Right lung (tissue), 10 donors: ENCODE measurements around the gene UPK1A. TPM values are rescaled to one million over a fixed set of nuclear protein-coding genes. Genes with fewer than 3 reads are reported as not detected.

Experiments
- DNase-seq, 2 donors: peaks; one replicate each; pipeline ENCODE4 v3.0.0-alpha.2; 2013
- long read RNA-seq, 8 donors: transcript quantifications; one replicate each; lab custom pipeline, GENCODE V29; 2026
- polyA plus RNA-seq, 5 donors: library from polyadenylated mRNA; unstranded; fragments of 120-200 nt; gene quantifications; one replicate each; pipeline versions ENCODE4 v1.2.1 to v1.2.3, GENCODE V29; 2013; ENCODE audit warnings: inconsistent platforms in 1 of 5, low replicate concordance in 1 of 5; ENCODE audit not compliant: insufficient read length in 5 of 5, insufficient read depth in 1 of 5

The UPK1A gene
- polyA plus RNA-seq: under 1 TPM in 4 of 5 donors, not detected in 1; 0.18 to 0.40 (median 0.21) TPM
- long read RNA-seq, donor 1: 0 reads
- long read RNA-seq, donor 2: 0 reads
- long read RNA-seq, donor 3: 0 reads
- long read RNA-seq, donor 4: 0 reads
- long read RNA-seq, donor 5: 0 reads
- long read RNA-seq, donor 6: 0 reads
- long read RNA-seq, donor 7: 0 reads
- long read RNA-seq, donor 8: 0 reads

- no peak for DNase-seq
These were observed at the start of gene UPK1A for GRCh38 chr19:35666251-35666913. Gene UPK1A, plus strand, starts transcription at chr19:35666517. Its CDS starts 296 bp downstream, at chr19:35666813.

GRCh38 chr19:35618857-35619256 lies 47.5 kb upstream of the UPK1A start:
- no peak for DNase-seq

- no peak for DNase-seq
These were observed 46.9 kb upstream of the UPK1A start for GRCh38 chr19:35619290-35619923.

DNA sequence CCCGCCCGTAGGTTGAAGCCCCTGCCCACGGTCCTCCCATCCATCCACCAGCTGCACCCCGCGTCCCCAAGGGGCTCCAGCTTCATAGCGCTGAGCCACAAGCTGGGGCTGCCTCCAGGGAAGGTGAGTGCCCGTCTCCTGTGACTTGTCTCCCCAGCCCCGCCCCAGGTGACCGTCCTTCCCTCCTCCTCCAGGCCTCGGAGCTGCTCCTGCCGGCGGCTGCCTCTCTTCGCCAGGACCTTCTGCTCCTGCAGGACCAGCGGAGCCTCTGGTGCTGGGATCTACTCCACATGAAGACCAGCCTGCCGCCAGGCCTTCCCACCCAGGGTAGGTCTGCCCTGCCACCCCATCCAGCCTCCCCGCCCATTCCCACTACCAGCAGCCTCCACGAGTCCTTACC lies 46.3 kb upstream of the UPK1A start:
- DNase-seq: no peak

DNA sequence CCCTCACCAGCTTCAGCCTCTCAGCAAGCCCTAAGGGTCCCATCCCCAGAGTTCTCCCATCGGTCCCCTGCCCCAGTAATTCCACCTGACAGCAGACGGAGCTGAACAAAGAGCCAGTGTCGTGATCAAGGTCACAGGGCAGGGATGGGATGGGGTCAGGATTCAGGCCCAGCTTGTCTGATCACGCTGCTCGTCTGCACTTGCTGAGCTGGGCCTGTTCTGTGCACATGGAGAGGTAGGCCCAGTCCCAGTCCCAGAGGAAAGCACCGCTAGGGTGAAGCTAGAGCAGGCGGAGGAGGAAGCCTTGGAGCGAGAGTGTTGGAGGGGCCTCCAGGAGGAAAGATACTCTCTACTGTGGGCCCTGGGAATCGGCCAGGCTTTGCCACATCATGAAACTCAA lies 44.6 kb upstream of the UPK1A start:
- DNase-seq: no peak

DNA sequence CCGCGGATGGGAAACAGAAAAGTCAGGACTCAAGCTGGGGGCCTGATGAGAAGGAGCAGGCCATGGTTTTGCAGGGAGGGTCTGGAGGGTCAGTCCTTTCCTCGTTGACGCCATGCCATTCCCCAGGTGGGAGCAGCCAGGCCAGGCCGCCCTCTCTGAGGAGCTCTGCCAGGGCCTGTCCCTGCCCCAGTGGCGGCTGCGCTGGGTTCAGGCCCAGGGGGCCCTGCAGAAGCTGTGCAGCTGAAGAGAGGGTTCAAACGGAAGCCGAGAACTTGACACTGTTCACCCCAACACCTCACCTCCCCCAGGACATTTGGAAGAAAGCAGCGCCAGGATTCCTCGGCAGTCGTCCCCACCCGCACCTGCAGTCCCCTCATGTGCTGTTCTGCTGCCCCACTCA lies 43.6 kb upstream of the UPK1A start:
- DNase-seq: no peak

DNA sequence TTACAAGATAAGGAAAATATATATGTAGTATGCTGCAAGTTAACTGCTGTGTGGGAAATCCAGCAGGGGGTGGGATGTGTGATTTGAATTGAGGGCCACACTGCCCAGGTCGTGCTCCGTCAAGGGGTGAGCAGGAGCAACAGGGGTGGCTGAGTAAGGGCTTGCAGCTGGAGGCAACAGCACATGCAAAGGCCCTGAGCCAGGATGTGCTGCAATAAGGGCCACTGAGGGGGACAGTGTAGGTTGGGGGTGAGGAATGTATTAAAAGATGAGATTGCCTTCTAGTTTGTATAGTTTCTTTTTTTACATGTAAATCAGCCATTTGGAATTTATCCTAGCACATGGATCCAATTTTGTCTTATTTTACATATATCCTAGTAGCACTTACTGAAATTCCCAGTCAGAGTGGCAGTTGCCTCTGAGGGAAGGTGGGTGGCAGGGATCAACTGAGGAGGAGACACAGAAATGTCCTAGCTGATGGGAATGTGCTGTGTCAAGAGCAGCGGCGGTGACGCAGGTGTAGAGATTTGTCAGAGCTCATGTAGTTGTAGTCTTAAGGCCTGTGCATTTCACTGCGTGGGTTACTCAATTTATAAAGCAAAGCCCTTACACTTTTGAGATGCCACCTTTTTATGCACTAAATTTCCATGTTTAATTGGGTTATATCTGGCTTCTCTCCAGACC lies 42.8 kb upstream of the UPK1A start:
- DNase-seq: no peak

- DNase-seq: no peak
These were observed 38.1 kb upstream of the UPK1A start for GRCh38 chr19:35628264-35628564.

DNA sequence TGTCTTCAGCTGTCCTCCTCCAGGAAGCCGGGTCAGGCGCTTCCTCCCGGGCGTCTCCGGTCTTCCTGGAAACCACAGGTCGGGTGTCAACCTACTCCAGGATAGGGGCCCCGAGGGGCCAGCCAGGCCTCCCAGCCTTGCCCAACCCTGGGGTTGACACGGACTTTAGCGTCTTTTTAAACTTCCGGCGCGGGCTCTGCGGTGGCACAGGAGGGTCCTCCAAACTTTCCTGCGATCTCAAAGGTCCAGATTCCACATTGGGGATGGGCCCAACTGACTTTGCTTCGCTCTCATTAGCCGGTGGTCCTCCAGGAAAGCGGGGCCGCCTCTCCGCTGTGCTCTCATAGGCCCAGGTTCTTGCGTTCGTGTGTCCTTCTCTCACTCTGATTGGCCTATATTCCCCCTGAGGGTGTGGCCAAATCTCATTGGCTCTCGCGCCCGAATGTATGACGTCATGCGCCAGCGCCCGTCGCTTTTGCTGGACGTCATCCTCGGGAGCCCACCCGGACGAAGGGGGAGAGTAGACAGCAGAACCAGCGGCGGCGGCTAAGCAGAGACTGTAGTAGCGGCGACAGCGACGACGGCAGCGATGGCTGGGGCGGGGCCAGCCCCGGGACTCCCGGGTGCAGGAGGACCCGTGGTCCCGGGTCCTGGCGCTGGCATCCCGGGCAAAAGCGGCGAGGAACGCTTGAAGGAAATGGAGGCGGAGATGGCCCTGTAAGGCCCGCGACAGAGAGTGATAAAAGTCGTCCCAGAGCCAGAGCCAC lies 37.6 kb upstream of the UPK1A start, which contains the start of gene RBM42:
Gene RBM42 (plus strand): TSS at position 472 of the 767 bp plus-strand sequence. CDS start 118 bp downstream, at position 590.
- DNase-seq: peak; percentile 98 to 99

DNA sequence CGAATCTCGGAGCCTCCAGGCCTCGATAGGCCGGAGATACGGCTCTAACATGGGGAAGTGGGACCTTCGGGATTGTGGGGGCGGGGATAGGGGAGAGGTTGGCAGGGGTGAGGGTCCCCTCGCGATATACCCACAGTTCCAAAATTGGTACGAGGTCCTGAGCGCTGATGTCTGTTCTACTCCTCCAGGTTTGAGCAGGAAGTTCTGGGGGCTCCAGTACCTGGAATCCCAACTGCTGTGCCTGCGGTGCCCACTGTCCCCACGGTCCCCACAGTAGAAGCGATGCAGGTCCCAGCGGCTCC lies 37.0 kb upstream of the UPK1A start:
- DNase-seq: no peak

DNA sequence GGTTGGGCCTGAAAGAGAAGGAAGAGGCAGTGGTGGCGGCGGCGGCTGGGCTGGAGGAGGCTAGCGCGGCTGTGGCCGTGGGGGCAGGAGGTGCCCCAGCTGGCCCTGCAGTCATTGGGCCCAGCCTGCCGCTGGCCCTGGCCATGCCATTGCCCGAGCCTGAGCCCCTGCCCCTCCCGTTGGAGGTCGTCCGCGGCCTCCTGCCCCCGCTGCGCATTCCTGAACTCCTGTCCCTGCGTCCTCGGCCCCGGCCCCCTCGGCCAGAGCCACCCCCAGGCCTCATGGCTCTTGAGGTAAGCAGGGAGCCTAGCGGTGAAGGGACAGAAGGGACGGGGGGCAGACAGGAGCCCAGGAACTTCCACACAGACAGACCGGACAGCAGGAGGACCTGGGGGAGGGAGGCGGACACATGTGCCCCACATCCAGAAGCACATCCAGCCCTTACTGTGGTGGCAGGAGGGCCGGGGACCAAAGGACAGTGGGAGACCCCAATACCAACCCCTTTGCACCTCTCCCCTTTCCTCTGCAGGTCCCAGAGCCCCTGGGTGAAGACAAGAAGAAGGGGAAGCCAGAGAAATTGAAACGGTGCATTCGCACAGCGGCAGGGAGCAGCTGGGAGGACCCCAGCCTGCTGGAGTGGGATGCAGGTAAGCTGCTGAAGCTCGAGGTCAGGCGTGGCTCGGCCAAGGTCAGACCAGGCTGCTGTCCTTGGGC lies 32.4 kb upstream of the UPK1A start:
- no peak for DNase-seq

DNA sequence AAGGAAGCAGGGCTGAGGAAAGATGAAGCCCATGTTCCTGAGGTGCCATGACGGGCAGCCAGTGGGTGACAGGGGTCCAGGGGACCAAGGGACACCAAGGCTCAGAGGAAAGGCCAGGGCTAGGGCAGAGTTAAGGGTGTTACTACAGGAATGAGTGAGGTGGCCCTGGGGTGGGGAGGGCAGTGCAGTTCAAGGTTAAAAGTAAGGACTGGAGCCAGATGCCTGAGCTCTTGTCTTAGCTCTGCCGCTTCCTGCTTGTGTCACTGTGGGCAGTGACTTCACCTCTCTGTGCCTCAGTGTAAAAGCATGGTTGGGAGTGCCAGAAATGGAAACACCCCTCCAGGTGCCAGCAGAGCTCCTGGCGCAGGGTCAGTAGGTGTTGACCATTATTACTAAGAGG lies 29.7 kb upstream of the UPK1A start:
- no peak for DNase-seq

GRCh38 chr19:35637165-35637564 lies 29.2 kb upstream of the UPK1A start:
- DNase-seq: no peak

DNA sequence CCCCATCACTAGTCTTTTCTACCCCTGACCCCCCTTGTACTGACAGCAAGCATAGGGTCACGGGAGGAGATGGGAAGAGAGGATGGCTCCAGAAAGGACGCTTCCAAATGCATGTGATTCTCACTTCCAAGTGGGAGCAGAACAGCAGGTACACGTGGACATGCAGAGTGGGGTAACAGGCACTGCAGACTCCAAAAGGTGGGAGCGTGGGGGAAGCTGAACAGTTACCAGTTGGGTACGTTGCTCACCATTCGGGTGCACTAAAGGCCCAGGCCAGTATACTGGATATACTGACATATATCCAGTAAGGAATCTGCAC lies 27.0 kb upstream of the UPK1A start:
- no peak for DNase-seq

GRCh38 chr19:35639863-35640262 lies 26.5 kb upstream of the UPK1A start:
- no peak for DNase-seq

DNA sequence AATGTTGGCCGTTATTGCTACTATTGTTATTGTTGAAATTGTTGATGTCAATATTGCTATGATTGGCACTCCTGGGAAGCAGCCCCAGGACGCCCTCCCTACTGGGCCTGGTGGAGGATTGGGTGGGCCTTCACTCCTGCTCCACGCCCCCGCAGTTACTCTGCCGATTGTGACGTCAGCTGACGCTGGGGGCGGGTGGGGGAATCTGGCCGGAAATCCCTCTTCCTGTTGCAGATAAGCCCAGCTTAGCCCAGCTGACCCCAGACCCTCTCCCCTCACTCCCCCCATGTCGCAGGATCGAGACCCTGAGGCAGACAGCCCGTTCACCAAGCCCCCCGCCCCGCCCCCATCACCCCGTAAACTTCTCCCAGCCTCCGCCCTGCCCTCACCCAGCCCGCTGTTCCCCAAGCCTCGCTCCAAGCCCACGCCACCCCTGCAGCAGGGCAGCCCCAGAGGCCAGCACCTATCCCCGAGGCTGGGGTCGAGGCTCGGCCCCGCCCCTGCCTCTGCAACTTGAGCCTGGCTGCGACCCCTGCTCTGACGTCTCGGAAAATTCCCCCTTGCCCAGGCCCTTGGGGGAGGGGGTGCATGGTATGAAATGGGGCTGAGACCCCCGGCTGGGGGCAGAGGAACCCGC lies 24.7 kb upstream of the UPK1A start, which contains the start of gene ETV2:
Gene ETV2 (plus strand): TSS at position 231 of the 637 bp plus-strand sequence. CDS start 716 bp downstream, outside the sequence.
- DNase-seq: peak; percentile 30 to 36

DNA sequence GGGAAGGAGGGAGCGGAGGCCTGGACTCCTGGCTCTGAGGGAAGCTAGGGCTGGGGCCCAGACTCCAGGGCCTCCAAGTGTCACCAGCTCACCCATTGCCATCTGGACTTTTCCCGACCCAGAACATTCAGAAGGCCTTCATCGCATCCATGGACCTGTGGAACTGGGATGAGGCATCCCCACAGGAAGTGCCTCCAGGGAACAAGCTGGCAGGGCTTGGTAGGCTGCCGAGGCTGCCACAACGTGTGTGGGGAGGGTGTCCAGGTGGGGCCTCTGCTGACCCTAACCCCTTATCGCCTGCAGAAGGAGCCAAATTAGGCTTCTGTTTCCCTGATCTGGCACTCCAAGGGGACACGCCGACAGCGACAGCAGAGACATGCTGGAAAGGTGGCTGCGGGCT lies 24.0 kb upstream of the UPK1A start:
- DNase-seq: no peak

DNA sequence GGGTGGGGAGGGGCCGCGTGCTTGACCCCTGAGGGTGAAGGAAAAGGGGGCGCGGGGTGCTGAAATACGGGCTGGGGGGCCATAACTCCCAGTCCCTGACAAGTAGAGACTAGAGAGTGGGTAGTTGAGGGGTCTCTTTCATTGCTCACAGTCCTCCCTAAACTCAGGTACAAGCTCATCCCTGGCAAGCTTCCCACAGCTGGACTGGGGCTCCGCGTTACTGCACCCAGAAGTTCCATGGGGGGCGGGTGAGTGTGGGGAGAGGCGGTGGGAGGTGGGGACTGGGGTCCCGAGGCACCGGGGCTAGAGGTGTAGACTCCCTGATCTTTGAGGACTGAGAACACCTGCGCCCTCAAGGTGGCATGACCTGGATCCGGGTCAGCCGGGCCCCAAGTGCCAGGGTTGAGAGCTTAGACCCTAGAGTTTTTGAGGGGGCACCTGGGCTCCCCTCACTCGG lies 23.5 kb upstream of the UPK1A start:
- no peak for DNase-seq

- DNase-seq: peak; percentile 86 to 90
These were observed 22.8 kb upstream of the UPK1A start for GRCh38 chr19:35643255-35644205.
